Esophagus muscularis mucosa (tissue), 4 donors: Measurements from ENCODE around the gene MACROD2.

Experiments used
- CTCF ChIP-seq, 3 experiments: fragments of 200-600 bp in 2 of 3; fragments of 450-650 bp in 1 of 3; sonication (generic) in 2 of 3; IDR thresholded peaks; one replicate each; pipeline ENCODE4 v1.5.1; 2017 to 2019; ENCODE audit warnings: antibody characterized with exemption in 3 of 3, mild to moderate bottlenecking in 2 of 3, moderate library complexity in 1 of 3
- EP300 ChIP-seq: sonication (generic); formaldehyde crosslinking; IDR thresholded peaks from one replicate; pipeline ENCODE4 v1.6.1; 2017; ENCODE audit warnings: antibody characterized with exemption
- POLR2A ChIP-seq: fragments of 450-650 bp; IDR thresholded peaks from one replicate; pipeline ENCODE4 v1.6.1; 2017; ENCODE audit warnings: antibody characterized with exemption, moderate library complexity, mild to moderate bottlenecking, low read depth
- POLR2AphosphoS5 ChIP-seq, 2 donors: sonication (generic); formaldehyde crosslinking; IDR thresholded peaks; one replicate each; pipeline ENCODE4 v1.6.1; 2017; ENCODE audit warnings: antibody characterized with exemption in 2 of 2

DNA sequence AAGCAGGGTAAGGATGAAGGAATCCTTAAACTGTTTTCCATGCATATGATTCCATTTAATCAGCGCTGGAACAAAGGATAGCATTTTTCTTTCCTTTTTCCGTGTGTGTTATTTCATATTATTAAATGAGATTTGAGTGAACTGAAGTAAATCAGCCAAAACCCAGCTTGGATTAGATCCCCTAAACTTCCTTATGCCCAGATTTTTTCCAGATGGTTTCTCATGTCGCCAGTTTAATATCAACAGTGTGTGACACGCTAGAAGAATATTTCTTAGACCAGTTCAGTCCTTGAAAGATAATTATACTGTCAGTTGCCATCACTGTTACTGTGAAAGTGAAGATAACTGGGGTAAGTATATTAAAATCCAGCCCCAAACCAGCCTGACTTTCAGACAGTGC lies 1568.5 kb downstream of the MACROD2 start:
- no peak for TF ChIP-seq CTCF (IDR thresholded peaks at IDR 0.05)
- no peak for TF ChIP-seq POLR2A
- TF ChIP-seq POLR2AphosphoS5 (IDR thresholded peaks at IDR 0.05), result no peak
- no peak for TF ChIP-seq EP300
